ENCODE measurements around the gene SLC12A8.
"Not testable (repeated sequence)": the region's sequence is repeated elsewhere in the genome, so short reads cannot be mapped to it uniquely, and the experiment has no call there.

SLC12A8 gene

GRCh38 chr3:125098611-125099291, 113.8 kb downstream of the SLC12A8 start:
- Mint-ChIP-seq H3K27me3 (peaks cover 7% of the 10 kb centered on the region), H3K4me3 (no peak overlapping the region), H3K4me1 (ENCODE audit: low read depth) (no peaks in the 10 kb centered on the region), H3K9me3 (peaks cover 8% of the 10 kb centered on the region), H3K36me3 (ENCODE audit: low read depth) (peaks cover 5% of the 10 kb centered on the region), H3K27ac (no peak overlapping the region)
- DNase-seq, result peak; percentile 9

- Mint-ChIP-seq H3K36me3 (ENCODE audit: low read depth) (no peaks in the 10 kb centered on the region), H3K27ac (no peak overlapping the region), H3K4me1 (ENCODE audit: low read depth) (no peaks in the 10 kb centered on the region), H3K4me3 (no peak overlapping the region), H3K27me3 (no peaks in the 10 kb centered on the region), H3K9me3 (no peaks in the 10 kb centered on the region)
- no peak for DNase-seq
Measured at GRCh38 chr3:125090649-125091048, 121.9 kb downstream of the SLC12A8 start.

GRCh38 chr3:125087768-125088391, 124.7 kb downstream of the SLC12A8 start:
- no peaks in the 10 kb centered on the region for H3K9me3 Mint-ChIP-seq
- no peaks in the 10 kb centered on the region for H3K27me3 Mint-ChIP-seq
- no peak overlapping the region for H3K27ac Mint-ChIP-seq
- no peaks in the 10 kb centered on the region for H3K36me3 Mint-ChIP-seq (ENCODE audit: low read depth)
- H3K4me3 Mint-ChIP-seq, result no peak overlapping the region
- DNase-seq, result no peak
- H3K4me1 Mint-ChIP-seq (ENCODE audit: low read depth), result no peaks in the 10 kb centered on the region

- H3K27ac Mint-ChIP-seq, result no peak overlapping the region
- no peaks in the 10 kb centered on the region for H3K36me3 Mint-ChIP-seq (ENCODE audit: low read depth)
- H3K4me1 Mint-ChIP-seq (ENCODE audit: low read depth), result no peaks in the 10 kb centered on the region
- H3K4me3 Mint-ChIP-seq, result no peak overlapping the region
- H3K9me3 Mint-ChIP-seq, result no peaks in the 10 kb centered on the region
- DNase-seq, result no peak
- H3K27me3 Mint-ChIP-seq, result no peaks in the 10 kb centered on the region
Measured at GRCh38 chr3:125085166-125085565, 127.4 kb downstream of the SLC12A8 start.

- no peak for DNase-seq
- no peaks in the 10 kb centered on the region for H3K27me3 Mint-ChIP-seq
- no peaks in the 10 kb centered on the region for H3K9me3 Mint-ChIP-seq
Measured at GRCh38 chr3:125083776-125084175, 128.8 kb downstream of the SLC12A8 start.

GRCh38 chr3:125082339-125082738, 130.2 kb downstream of the SLC12A8 start:
- not testable (repeated sequence) for H3K27me3 Mint-ChIP-seq; DNase-seq; H3K4me1 Mint-ChIP-seq (ENCODE audit: low read depth); H3K9me3 Mint-ChIP-seq; H3K36me3 Mint-ChIP-seq (ENCODE audit: low read depth); H3K4me3 Mint-ChIP-seq; H3K27ac Mint-ChIP-seq

More at GRCh38 chr3:125083776-125084175, 128.8 kb downstream of the SLC12A8 start:
- Mint-ChIP-seq H3K4me3 (no peak overlapping the region), H3K4me1 (ENCODE audit: low read depth) (no peaks in the 10 kb centered on the region), H3K36me3 (ENCODE audit: low read depth) (no peaks in the 10 kb centered on the region), H3K27ac (no peak overlapping the region)

GRCh38 chr3:125080077-125080476, 132.5 kb downstream of the SLC12A8 start:
- Mint-ChIP-seq H3K36me3 (ENCODE audit: low read depth) (no peaks in the 10 kb centered on the region), H3K4me3 (no peak overlapping the region), H3K27me3 (no peaks in the 10 kb centered on the region), H3K9me3 (no peaks in the 10 kb centered on the region), H3K4me1 (ENCODE audit: low read depth) (no peaks in the 10 kb centered on the region), H3K27ac (no peak overlapping the region)
- DNase-seq, result no peak

GRCh38 chr3:125079675-125080045, 132.9 kb downstream of the SLC12A8 start:
- no peak overlapping the region for H3K27ac Mint-ChIP-seq
- H3K27me3 Mint-ChIP-seq, result no peaks in the 10 kb centered on the region
- no peaks in the 10 kb centered on the region for H3K36me3 Mint-ChIP-seq (ENCODE audit: low read depth)
- no peak overlapping the region for H3K4me3 Mint-ChIP-seq
- DNase-seq, result no peak
- H3K9me3 Mint-ChIP-seq, result no peaks in the 10 kb centered on the region
- H3K4me1 Mint-ChIP-seq (ENCODE audit: low read depth), result no peaks in the 10 kb centered on the region

- Mint-ChIP-seq H3K27ac (no peak overlapping the region), H3K4me3 (no peak overlapping the region), H3K27me3 (no peaks in the 10 kb centered on the region), H3K36me3 (ENCODE audit: low read depth) (no peaks in the 10 kb centered on the region), H3K9me3 (no peaks in the 10 kb centered on the region), H3K4me1 (ENCODE audit: low read depth) (no peaks in the 10 kb centered on the region)
- no peak for DNase-seq
Measured at GRCh38 chr3:125078951-125079674, 133.4 kb downstream of the SLC12A8 start.

- H3K9me3 Mint-ChIP-seq, result no peaks in the 10 kb centered on the region
- no peaks in the 10 kb centered on the region for H3K36me3 Mint-ChIP-seq (ENCODE audit: low read depth)
- H3K27ac Mint-ChIP-seq, result no peak overlapping the region
- DNase-seq, result no peak
- no peak overlapping the region for H3K4me3 Mint-ChIP-seq
- no peaks in the 10 kb centered on the region for H3K27me3 Mint-ChIP-seq
- no peaks in the 10 kb centered on the region for H3K4me1 Mint-ChIP-seq (ENCODE audit: low read depth)
Measured at GRCh38 chr3:125077864-125078263, 134.7 kb downstream of the SLC12A8 start.

GRCh38 chr3:125076464-125076863, 136.1 kb downstream of the SLC12A8 start:
- H3K27me3 Mint-ChIP-seq, result no peaks in the 10 kb centered on the region
- no peak overlapping the region for H3K27ac Mint-ChIP-seq
- no peaks in the 10 kb centered on the region for H3K36me3 Mint-ChIP-seq (ENCODE audit: low read depth)
- H3K4me3 Mint-ChIP-seq, result no peak overlapping the region
- H3K9me3 Mint-ChIP-seq, result no peaks in the 10 kb centered on the region
- no peaks in the 10 kb centered on the region for H3K4me1 Mint-ChIP-seq (ENCODE audit: low read depth)
- no peak for DNase-seq

GRCh38 chr3:125075738-125076137, 136.8 kb downstream of the SLC12A8 start:
- Mint-ChIP-seq H3K9me3 (no peaks in the 10 kb centered on the region), H3K27me3 (no peaks in the 10 kb centered on the region), H3K4me1 (ENCODE audit: low read depth) (no peaks in the 10 kb centered on the region), H3K36me3 (ENCODE audit: low read depth) (no peaks in the 10 kb centered on the region), H3K27ac (no peak overlapping the region), H3K4me3 (no peak overlapping the region)
- no peak for DNase-seq

- peaks cover 11% of the 10 kb centered on the region for H3K4me1 Mint-ChIP-seq (ENCODE audit: low read depth)
- H3K36me3 Mint-ChIP-seq (ENCODE audit: low read depth), result no peaks in the 10 kb centered on the region
- H3K4me3 Mint-ChIP-seq, result no peak overlapping the region
- H3K27ac Mint-ChIP-seq, result no peak overlapping the region
- H3K9me3 Mint-ChIP-seq, result no peaks in the 10 kb centered on the region
- DNase-seq, result no peak
- no peaks in the 10 kb centered on the region for H3K27me3 Mint-ChIP-seq
Measured at GRCh38 chr3:125073390-125073905, 139.1 kb downstream of the SLC12A8 start.

GRCh38 chr3:125072749-125073389, 139.7 kb downstream of the SLC12A8 start:
- no peaks in the 10 kb centered on the region for H3K9me3 Mint-ChIP-seq
- H3K4me1 Mint-ChIP-seq (ENCODE audit: low read depth), result peaks cover 11% of the 10 kb centered on the region
- no peak overlapping the region for H3K4me3 Mint-ChIP-seq
- no peaks in the 10 kb centered on the region for H3K27me3 Mint-ChIP-seq
- no peak overlapping the region for H3K27ac Mint-ChIP-seq
- no peak for DNase-seq
- H3K36me3 Mint-ChIP-seq (ENCODE audit: low read depth), result no peaks in the 10 kb centered on the region

All from activated T-cell treated with anti-CD3 and anti-CD28 coated beads, Interleukin-2, amount 50 U/mL, for 24 hours (primary cell).